ENCODE measurements around the gene MLLT11. TPM values are rescaled to one million over a fixed set of nuclear protein-coding genes. Genes with fewer than 3 reads are reported as not detected.

Gene MLLT11
- total RNA-seq, 1 experiment from 2014 or later: 16.4 TPM

DNA sequence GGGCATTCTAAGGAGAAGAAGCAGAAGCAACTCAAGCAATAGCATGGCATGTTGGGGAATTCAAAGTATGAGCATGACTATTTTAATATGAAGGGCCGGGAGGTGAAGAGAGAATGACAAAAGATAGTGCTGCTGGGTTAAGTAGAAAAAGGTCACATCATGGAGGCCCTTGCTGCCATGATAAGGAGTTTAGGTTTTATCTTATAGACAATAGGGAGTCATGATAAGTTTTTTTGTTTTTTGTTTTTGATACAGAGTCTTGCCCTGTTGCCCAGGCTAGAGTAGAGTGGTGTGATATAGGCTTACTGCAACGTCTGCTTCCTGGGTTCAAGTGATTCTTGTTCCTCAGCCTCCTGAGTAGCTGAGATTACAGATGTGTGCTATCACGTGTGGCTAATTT, 20.7 kb upstream of the MLLT11 start (continued):
- TF ChIP-seq, protein P1, sequence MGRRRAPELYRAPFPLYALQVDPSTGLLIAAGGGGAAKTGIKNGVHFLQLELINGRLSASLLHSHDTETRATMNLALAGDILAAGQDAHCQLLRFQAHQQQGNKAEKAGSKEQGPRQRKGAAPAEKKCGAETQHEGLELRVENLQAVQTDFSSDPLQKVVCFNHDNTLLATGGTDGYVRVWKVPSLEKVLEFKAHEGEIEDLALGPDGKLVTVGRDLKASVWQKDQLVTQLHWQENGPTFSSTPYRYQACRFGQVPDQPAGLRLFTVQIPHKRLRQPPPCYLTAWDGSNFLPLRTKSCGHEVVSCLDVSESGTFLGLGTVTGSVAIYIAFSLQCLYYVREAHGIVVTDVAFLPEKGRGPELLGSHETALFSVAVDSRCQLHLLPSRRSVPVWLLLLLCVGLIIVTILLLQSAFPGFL (CRISPR knock-in tag; IDR thresholded peaks at IDR 0.05; ENCODE audit: borderline replicate concordance): no peak
- no peak for TF ChIP-seq ATF1 (CRISPR knock-in tag; IDR thresholded peaks at IDR 0.05)
- TF ChIP-seq, protein P2, sequence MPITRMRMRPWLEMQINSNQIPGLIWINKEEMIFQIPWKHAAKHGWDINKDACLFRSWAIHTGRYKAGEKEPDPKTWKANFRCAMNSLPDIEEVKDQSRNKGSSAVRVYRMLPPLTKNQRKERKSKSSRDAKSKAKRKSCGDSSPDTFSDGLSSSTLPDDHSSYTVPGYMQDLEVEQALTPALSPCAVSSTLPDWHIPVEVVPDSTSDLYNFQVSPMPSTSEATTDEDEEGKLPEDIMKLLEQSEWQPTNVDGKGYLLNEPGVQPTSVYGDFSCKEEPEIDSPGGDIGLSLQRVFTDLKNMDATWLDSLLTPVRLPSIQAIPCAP (CRISPR knock-in tag; IDR thresholded peaks at IDR 0.05): no peak
- TF ChIP-seq NFYB (CRISPR knock-in tag; conservative IDR thresholded peaks at IDR 0.05; ENCODE audit: low read depth): no peak
- TF ChIP-seq, protein P3, sequence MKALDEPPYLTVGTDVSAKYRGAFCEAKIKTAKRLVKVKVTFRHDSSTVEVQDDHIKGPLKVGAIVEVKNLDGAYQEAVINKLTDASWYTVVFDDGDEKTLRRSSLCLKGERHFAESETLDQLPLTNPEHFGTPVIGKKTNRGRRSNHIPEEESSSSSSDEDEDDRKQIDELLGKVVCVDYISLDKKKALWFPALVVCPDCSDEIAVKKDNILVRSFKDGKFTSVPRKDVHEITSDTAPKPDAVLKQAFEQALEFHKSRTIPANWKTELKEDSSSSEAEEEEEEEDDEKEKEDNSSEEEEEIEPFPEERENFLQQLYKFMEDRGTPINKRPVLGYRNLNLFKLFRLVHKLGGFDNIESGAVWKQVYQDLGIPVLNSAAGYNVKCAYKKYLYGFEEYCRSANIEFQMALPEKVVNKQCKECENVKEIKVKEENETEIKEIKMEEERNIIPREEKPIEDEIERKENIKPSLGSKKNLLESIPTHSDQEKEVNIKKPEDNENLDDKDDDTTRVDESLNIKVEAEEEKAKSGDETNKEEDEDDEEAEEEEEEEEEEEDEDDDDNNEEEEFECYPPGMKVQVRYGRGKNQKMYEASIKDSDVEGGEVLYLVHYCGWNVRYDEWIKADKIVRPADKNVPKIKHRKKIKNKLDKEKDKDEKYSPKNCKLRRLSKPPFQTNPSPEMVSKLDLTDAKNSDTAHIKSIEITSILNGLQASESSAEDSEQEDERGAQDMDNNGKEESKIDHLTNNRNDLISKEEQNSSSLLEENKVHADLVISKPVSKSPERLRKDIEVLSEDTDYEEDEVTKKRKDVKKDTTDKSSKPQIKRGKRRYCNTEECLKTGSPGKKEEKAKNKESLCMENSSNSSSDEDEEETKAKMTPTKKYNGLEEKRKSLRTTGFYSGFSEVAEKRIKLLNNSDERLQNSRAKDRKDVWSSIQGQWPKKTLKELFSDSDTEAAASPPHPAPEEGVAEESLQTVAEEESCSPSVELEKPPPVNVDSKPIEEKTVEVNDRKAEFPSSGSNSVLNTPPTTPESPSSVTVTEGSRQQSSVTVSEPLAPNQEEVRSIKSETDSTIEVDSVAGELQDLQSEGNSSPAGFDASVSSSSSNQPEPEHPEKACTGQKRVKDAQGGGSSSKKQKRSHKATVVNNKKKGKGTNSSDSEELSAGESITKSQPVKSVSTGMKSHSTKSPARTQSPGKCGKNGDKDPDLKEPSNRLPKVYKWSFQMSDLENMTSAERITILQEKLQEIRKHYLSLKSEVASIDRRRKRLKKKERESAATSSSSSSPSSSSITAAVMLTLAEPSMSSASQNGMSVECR (CRISPR knock-in tag; IDR thresholded peaks at IDR 0.05; ENCODE audit: borderline replicate concordance): no peak

DNA sequence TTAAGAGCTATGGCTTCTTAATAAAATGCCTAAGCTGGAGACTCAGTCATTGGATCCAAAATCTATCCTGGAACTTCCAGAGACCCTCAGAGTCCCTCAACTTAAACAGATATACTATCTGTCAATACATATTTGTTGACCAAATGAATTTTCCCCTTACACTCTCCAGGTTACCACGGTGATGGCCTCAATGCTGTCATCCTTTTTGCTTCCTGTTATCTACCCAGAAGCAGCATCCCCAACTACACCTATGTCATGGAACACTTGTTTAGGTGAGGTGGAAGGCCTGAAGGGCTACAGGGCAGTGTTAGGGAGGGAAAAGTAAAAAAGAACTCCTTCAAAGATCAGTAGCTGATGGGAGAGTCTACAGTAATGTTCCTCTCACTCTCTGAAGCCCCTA, 17.0 kb upstream of the MLLT11 start:
- Mint-ChIP-seq H3K9me3 (no peaks in the 10 kb centered on the region), H3K27me3 (ENCODE audit: low read depth) (no peaks in the 10 kb centered on the region), H3K4me3 (no peak overlapping the region), H3K4me1 (peaks cover 13% of the 10 kb centered on the region), H3K27ac (no peak overlapping the region), H3K36me3 (no peaks in the 10 kb centered on the region)
- POLR2A ChIA-PET: no interaction called here
- ATAC-seq (no peak), DNase-seq (ENCODE audit: low spot score) (no peak)
- CTCF ChIA-PET: interaction anchor here (0.7 to 2.0 kb wide), 5 partner anchors 17 to 482 kb away, joined by 3 to 11 read pairs (median 5); partner anchors contain the start of genes CDC42SE1, GABPB2 and MLLT11
- TF ChIP-seq ZNF416 (CRISPR knock-in tag; IDR thresholded peaks at IDR 0.05): no peak
- TF ChIP-seq ZNF219 (CRISPR knock-in tag; IDR thresholded peaks at IDR 0.05; ENCODE audit: borderline replicate concordance): no peak
- TF ChIP-seq MYBL2 (CRISPR knock-in tag; IDR thresholded peaks at IDR 0.05): no peak
- TF ChIP-seq ESRRA (CRISPR knock-in tag; IDR thresholded peaks at IDR 0.05; ENCODE audit: borderline replicate concordance): no peak
- no peak for TF ChIP-seq ELF4 (CRISPR knock-in tag; IDR thresholded peaks at IDR 0.05; ENCODE audit: low read depth)
- TF ChIP-seq, protein P4, sequence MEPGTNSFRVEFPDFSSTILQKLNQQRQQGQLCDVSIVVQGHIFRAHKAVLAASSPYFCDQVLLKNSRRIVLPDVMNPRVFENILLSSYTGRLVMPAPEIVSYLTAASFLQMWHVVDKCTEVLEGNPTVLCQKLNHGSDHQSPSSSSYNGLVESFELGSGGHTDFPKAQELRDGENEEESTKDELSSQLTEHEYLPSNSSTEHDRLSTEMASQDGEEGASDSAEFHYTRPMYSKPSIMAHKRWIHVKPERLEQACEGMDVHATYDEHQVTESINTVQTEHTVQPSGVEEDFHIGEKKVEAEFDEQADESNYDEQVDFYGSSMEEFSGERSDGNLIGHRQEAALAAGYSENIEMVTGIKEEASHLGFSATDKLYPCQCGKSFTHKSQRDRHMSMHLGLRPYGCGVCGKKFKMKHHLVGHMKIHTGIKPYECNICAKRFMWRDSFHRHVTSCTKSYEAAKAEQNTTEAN (CRISPR knock-in tag; IDR thresholded peaks at IDR 0.05): no peak
- TF ChIP-seq, protein P5, sequence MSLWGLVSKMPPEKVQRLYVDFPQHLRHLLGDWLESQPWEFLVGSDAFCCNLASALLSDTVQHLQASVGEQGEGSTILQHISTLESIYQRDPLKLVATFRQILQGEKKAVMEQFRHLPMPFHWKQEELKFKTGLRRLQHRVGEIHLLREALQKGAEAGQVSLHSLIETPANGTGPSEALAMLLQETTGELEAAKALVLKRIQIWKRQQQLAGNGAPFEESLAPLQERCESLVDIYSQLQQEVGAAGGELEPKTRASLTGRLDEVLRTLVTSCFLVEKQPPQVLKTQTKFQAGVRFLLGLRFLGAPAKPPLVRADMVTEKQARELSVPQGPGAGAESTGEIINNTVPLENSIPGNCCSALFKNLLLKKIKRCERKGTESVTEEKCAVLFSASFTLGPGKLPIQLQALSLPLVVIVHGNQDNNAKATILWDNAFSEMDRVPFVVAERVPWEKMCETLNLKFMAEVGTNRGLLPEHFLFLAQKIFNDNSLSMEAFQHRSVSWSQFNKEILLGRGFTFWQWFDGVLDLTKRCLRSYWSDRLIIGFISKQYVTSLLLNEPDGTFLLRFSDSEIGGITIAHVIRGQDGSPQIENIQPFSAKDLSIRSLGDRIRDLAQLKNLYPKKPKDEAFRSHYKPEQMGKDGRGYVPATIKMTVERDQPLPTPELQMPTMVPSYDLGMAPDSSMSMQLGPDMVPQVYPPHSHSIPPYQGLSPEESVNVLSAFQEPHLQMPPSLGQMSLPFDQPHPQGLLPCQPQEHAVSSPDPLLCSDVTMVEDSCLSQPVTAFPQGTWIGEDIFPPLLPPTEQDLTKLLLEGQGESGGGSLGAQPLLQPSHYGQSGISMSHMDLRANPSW (CRISPR knock-in tag; conservative IDR thresholded peaks at IDR 0.05; ENCODE audit: low read depth): no peak
- TF ChIP-seq, protein P6, sequence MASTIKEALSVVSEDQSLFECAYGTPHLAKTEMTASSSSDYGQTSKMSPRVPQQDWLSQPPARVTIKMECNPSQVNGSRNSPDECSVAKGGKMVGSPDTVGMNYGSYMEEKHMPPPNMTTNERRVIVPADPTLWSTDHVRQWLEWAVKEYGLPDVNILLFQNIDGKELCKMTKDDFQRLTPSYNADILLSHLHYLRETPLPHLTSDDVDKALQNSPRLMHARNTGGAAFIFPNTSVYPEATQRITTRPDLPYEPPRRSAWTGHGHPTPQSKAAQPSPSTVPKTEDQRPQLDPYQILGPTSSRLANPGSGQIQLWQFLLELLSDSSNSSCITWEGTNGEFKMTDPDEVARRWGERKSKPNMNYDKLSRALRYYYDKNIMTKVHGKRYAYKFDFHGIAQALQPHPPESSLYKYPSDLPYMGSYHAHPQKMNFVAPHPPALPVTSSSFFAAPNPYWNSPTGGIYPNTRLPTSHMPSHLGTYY (CRISPR knock-in tag; IDR thresholded peaks at IDR 0.05): no peak
- no peak for TF ChIP-seq TEAD1 (CRISPR knock-in tag; IDR thresholded peaks at IDR 0.05)
- TF ChIP-seq HMGA2 (CRISPR knock-in tag; IDR thresholded peaks at IDR 0.05): no peak
- TF ChIP-seq RELA (CRISPR knock-in tag; IDR thresholded peaks at IDR 0.05; ENCODE audit: borderline replicate concordance): no peak
- no peak for TF ChIP-seq NFYB (CRISPR knock-in tag; conservative IDR thresholded peaks at IDR 0.05; ENCODE audit: low read depth)
- no peak for TF ChIP-seq KAT7 (CRISPR knock-in tag; IDR thresholded peaks at IDR 0.05; ENCODE audit: borderline replicate concordance)
- TF ChIP-seq, protein P7, sequence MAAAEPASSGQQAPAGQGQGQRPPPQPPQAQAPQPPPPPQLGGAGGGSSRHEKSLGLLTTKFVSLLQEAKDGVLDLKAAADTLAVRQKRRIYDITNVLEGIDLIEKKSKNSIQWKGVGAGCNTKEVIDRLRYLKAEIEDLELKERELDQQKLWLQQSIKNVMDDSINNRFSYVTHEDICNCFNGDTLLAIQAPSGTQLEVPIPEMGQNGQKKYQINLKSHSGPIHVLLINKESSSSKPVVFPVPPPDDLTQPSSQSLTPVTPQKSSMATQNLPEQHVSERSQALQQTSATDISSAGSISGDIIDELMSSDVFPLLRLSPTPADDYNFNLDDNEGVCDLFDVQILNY (CRISPR knock-in tag; IDR thresholded peaks at IDR 0.05): no peak
- TF ChIP-seq, protein P8, sequence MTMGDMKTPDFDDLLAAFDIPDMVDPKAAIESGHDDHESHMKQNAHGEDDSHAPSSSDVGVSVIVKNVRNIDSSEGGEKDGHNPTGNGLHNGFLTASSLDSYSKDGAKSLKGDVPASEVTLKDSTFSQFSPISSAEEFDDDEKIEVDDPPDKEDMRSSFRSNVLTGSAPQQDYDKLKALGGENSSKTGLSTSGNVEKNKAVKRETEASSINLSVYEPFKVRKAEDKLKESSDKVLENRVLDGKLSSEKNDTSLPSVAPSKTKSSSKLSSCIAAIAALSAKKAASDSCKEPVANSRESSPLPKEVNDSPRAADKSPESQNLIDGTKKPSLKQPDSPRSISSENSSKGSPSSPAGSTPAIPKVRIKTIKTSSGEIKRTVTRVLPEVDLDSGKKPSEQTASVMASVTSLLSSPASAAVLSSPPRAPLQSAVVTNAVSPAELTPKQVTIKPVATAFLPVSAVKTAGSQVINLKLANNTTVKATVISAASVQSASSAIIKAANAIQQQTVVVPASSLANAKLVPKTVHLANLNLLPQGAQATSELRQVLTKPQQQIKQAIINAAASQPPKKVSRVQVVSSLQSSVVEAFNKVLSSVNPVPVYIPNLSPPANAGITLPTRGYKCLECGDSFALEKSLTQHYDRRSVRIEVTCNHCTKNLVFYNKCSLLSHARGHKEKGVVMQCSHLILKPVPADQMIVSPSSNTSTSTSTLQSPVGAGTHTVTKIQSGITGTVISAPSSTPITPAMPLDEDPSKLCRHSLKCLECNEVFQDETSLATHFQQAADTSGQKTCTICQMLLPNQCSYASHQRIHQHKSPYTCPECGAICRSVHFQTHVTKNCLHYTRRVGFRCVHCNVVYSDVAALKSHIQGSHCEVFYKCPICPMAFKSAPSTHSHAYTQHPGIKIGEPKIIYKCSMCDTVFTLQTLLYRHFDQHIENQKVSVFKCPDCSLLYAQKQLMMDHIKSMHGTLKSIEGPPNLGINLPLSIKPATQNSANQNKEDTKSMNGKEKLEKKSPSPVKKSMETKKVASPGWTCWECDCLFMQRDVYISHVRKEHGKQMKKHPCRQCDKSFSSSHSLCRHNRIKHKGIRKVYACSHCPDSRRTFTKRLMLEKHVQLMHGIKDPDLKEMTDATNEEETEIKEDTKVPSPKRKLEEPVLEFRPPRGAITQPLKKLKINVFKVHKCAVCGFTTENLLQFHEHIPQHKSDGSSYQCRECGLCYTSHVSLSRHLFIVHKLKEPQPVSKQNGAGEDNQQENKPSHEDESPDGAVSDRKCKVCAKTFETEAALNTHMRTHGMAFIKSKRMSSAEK (CRISPR knock-in tag; IDR thresholded peaks at IDR 0.05; ENCODE audit: borderline replicate concordance): no peak

Data from WTC11 (cell line).